Hematopoietic multipotent progenitor cell treated with erythropoietin and hydrocortisone succinate and interleukin-3 and kit ligand, for 8 days (in vitro differentiated cells): ENCODE measurements around the gene ABHD17C.

ENCODE experiments used
- DNase-seq: peaks from one replicate; pipeline ENCODE4 v3.0.0-alpha.2; 2015

Gene ABHD17C

DNA sequence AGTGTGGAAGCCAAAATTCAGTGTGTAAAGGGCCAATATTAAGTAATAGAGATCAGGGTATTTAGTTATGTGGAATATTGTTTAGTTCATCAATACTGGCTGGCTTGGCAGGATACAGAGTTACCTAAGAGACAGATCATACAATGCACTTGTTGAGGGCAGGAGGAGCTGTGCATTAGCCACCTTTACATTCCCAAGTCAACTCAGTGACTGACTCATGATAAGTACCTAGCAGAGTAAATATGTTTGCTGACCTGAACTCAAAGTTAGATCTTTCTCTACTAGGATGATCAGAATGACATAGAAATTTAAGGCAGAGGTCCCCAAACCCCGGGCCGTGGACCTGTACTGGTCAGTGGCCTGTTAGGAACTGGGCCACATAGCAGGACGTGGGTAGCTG, 3.5 kb upstream of the ABHD17C start:
- DNase-seq = no peak

DNA sequence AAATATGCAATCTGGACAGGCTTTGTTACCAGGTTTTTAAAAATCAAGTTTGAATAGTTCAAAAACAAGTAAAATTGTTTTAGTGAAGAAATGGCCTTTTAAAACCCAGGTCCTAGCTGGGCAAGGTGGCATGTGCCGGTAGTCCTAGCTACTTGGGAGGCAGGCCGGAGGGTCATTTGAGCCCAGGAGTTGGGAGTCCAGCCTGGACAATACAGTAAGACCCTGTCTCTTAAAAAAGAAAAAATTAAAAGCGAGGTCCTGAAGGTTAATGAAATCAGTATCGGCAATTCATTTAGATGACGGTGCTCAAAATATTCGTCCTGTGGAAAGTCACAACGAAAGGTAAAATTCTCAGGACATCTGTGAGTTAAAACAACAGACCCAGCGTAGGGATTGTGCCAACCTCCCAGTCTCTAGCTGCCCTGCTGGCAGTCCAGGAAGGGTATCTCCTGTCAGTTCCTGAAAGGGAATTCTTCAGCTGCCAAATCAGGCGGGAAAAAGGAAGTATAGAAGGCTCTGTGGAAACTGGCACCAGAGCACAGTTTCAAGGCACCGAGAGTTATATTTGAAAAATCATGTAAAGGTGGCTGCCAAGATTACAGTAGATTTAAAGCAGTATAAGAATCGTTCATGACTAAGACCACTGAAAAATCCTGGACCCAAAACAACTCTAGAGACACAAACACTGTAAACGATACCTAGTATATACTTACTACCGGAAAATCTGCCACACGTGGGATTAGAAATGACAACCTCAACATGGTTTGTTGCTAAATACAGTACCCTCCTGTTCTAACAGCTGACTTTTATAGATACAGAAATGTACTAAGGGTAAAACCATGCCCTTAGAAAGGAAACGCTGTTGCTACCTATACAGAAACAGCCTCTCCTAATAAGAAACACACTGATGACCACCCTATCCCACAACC, 1.2 kb upstream of the ABHD17C start:
- no peak for DNase-seq

DNA sequence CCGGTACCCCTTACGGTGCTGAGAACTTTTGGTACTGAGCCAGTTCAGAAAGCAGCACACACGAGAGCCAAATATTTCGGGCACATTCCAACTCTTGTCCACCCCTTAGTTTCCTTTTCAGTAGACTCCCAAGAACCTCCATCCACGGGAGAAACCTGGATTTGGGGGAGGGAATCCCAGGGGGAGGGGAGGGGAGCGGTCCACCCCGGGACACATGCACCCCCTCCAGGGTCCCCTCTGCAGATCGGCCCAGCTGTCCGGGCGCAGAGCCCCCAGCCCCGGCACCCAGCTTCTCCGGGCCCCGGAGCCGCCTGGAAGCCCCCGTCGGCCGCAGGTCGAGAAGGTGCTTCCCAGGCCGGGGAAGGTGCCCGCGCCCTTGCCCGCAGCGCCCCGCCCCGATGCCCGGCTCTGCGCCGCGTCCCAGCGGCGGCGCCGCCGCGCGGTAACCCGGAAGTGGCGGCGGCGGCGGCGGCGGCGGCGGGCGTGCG, 455 bp upstream of the ABHD17C start:
- DNase-seq = peak; percentile 24

DNA sequence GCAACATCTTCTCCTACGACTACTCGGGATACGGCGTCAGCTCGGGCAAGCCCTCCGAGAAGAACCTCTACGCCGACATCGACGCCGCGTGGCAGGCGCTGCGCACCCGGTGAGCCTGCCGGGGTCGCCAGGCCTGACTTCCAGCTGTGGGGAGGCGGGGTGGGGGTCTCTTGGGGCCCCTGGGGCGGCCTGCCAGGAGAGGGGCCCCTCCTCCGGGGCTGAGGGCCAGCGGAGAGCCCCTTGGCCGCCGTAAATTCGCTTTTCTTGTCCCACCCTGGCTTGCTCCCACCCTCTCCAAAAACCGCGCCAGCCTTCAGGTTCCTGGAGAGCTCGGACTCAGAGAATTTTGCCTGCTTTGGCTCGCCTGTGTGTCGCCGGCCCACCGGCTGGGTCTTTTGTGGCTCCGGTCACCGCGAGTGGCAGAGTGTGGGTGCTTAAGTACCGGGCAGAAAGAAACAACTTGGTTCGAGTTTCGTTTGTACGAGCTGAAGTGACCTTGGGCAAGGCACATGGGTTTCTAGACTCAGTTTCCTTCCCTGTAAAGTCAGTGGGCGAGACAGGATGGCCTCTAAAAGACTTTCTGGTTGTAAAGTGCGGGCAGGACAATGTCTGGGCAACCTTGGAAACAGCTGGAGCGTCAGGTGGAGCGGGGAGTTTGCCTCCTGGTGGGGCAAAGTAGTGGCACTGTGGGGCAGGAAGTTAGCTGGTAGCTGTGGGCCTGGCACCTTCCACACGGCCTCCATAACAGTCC, 976 bp downstream of the ABHD17C start:
- DNase-seq = peak; percentile 31

DNA sequence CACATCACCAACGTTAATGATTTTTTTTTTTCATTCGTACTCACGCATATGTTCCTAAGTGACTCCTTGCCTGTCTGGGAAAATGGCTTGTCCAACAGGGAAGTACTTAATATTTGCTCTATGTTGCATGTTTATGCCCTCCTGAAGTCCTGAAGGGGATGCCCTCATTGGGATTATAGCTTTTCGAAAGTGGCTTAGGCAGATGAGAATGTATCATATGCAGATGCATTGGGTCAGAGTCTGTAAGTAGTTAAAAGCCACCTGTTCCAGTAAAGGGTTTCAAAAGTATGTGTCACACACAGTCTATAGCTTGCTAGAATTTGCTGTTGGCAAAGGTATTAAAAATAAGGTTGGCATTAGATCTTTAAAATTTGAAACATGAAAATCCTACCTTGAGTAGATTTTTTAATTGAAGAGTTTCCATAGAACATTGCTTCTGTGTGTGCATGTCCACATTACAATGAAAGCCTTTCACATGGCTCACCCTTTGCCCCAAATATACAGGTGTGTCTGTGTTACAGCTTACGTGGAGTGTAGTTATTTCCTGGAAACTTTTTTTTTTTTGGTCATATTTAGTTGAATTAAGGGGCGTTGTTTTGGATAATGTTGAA, 2.1 kb downstream of the ABHD17C start:
- no peak for DNase-seq

DNA sequence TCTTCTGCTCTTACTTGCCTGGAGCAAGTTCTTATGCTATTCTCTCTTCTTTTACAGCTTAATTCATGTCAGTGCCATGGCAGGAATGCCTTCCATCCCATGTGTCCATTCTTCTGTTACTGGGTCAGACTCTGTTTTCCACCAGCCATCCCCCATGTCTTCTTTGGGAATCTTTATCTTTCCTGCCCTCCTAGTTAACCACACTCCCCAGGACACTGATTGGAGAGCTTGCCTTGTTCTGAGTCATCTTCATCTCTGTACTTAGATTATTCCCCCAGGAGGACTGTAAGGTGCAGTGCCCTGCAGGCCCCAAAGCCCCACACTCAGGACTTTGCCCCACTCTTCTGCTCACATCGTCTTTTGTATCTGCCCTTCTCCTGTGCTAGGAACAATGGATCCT, 3.6 kb downstream of the ABHD17C start:
- no peak for DNase-seq

DNA sequence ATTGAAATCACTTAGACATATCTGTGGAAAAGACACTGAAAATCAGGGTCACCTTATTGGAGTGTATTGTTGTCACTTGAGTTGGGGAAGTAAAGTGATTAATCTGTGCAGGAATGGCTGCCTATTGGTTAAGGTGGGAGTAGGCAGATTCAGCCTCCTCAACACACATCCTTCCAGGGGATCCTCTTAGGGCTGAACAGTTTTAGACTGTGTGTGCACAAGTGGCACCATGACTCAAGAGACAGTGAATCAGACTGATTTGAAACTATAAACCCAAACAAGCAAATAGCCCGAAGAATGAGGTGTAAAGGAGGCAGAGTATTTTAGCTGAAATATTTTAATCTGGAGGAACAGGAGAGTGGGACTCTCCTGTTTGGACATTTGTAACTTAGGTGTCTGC, 4.9 kb downstream of the ABHD17C start:
- no peak for DNase-seq

DNA sequence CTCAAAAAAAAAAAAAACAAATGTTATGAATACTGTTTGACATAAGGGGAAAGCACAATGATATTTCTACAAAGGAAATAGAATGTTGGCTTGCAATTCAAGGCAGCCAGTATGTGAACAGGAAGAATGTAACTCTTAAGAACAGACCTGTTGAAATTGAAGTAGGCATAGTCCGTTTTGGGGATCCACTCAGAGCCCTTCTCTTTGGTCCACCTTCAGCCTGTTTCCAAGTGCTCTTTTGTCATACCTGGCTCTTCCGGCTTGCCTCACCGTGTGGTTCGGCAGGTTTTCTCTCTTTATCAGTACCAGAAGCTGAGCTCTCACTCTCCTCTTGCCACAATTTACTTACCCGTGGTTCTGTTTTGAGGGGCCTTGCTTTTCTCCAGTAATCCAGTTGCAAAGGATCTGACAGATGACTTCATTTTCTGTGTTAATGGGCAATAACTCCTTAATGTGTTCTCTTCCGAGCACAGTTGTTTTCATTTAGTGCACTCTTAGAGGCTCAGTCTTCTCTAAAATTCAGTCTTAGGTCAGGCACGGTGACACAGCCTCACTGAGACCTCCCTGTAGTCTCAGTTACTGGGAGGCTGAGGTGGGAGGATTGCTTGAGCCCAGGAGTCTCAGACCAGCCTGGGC, 6.7 kb downstream of the ABHD17C start:
- no peak for DNase-seq

DNA sequence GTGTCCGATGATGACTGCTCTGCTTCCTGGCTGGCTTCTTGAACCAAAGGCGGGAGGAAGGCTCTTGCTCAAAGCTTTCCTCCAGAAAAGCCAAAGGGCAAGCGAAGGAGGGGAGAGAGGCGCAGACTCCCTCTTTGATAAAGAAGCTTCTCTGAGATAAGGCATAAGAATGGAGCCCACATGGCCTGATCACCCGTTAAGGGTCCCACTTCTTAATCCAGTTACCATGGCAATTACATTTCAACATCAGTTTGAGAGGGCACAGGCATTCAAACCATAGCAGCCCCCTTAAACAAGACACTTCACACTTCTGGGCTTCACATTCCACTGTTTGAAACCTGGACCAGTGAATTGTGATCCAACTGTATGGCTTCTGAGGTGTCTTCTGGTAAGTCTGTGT, 8.0 kb downstream of the ABHD17C start:
- no peak for DNase-seq

DNA sequence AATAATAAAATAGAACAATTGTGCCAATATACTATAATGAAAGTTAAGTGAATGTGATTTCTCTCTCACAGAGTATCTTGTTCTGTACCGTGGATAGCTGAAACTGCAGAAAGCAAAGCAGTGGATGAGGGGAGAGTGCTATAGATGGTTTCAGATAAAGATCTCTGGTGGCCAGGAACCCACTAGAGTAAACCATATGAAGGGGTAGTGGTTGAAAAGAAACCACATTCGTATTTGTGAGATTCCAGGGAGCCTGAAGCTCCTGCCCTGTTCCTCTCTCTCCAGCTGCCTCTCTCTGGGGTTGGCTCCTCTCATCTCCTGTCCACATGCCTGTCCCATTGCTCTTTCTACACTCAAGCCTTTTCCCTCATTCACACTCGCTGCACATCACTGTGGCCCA, 8.9 kb downstream of the ABHD17C start:
- no peak for DNase-seq

DNA sequence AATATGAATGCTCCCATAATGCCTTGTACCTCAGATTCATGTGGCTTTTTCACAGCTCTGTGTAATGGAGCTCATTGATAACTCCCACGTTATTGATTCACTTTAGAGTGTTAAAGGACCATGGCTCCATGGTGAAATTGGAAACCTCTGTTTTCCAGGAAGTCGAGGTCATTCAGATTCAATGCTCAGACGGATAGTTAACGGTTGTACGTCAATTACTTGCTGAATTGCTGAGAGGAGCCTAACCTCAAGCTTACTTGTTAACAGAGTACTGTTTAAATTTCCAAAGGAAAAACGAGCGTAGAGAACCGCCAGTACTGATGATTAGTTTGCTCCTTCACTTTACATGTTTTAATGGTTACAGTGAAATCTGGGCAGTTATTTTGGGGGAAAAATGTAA, 11.1 kb downstream of the ABHD17C start:
- no peak for DNase-seq

DNA sequence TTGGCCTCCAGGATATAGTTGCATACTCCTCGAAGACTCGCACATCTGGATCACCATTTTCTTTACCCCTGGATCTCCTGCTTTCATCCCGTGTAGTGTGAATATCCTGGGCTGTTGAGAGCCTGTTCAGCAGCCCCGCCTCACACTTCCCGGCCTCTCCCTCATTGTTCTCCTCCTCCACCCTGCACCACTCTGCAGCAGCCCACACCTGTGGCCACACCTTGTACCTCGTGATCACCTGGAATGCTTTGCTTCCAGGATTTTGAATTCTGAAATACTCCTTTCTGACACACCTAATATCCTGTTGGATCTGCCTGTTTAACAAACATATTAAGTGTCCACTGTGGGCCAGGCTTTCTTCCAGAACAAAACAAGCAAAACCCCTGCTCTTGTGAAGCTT, 14.4 kb downstream of the ABHD17C start:
- no peak for DNase-seq

DNA sequence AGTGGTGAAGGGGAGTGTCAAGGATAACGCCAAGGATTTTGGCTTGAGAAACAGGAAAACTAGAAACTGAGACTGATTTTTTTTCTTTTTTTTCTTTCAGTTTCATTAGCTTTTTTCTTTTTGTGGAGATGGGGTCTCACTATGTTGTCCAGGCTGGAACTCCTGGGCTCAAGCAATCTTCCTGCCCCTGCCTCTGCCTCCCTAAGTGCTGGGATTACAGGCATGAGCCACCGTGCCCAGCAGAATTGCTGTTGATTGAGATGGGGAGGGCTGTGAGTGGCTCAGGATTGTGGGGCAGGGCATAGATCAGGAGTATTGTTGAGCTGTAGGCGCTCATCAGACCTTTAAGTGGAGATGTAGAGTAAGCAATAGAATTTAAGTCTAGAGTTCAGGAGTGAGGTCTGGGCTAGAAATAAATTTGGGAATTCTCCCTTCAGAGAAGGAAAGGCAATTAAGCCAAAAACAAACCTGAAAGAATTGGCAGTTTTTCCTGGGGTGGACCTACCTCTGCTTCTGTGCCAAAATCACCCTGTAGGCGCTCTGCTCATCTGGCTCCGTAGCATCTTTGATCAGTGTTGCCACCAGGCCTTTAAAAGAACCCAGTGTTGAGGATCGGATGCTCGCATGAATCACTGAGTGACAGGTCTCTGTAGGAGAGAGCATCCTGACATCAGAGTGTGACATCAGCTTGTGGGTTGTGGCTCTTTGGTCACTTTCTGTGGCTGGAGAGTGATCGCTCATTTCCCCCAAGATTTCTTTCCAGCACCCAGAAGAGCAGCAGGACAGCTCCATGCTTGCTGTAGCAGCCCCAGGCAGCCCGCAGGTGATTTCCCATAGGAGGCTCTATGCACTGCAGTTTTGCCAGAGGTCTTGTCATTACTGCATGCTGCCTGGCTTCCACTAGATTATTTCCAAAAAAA, 15.8 kb downstream of the ABHD17C start:
- no peak for DNase-seq

DNA sequence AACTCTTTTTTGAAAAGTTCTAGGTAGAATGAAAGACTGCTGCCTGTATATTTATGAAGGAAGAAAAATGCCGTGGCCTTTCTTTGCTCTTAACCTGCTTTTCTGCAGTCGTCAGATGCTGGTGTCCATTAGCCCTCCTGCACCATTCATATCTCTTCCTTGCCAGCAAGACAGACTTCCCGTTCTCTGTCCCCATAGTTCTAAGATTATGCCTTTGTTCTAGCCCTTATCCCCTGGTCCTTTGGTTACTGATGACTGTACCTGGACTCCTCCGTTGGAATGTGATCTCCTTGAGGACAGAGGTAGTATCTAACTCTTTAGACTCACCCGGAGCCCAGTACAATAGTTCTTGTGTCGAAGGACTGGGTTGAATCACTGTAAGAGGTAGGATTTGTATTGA, 16.8 kb downstream of the ABHD17C start:
- DNase-seq = no peak

DNA sequence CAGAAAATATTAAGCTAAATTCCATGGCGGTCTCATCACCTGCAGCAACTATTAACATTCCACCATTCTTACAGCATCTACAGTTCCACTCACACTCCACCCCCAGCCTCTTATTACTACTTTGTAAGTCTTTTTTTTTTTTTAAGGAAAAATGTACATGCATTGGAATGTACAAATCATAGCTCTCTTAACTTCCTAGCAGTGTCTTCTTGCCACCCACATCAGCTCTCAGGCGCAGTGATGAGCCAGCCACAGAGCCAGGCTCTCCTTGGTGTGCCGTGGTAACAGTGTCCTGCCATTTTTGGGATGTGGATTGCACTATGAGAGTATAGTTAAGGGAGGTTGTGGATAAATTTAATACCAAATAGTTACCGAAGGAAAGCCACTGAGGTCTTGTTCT, 17.8 kb downstream of the ABHD17C start:
- no peak for DNase-seq

DNA sequence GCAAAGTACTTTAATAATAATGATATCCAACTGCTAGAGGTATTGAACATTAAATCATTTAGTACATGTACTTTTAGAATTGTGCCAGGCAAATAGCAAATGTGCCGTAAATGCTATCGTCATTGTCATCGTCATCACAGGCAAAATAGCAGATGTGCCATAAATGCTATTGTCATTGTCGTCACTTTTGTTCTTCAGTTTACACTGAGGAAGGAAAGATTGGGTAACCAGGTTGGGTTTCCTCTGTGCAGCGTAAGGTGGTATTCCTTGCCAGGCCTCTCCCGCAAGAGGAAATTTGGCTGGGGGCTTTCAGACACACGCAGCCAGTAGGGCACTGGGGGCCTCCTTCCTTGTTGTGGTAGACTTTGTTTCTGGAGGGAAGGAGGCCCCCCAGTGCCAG, 26.4 kb downstream of the ABHD17C start:
- no peak for DNase-seq

DNA sequence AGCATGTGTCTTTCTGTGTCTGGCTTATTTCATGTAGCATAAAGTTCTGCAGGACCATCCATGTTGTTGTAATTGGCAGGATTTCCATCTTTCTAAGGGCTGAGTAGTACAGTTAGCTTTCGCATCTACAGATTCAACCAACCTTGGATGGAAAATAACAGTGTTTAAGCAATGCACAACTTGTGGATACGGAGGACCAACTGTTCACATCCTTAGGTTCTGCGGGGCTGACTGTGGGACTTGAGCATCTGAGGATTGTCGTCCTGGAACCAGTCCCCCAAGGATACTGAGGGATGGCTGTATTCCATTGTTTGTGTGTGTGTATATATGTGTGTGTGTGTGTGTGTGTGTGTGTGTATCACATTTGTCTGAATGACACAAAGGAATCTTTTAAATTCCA, 27.7 kb downstream of the ABHD17C start:
- DNase-seq = no peak

DNA sequence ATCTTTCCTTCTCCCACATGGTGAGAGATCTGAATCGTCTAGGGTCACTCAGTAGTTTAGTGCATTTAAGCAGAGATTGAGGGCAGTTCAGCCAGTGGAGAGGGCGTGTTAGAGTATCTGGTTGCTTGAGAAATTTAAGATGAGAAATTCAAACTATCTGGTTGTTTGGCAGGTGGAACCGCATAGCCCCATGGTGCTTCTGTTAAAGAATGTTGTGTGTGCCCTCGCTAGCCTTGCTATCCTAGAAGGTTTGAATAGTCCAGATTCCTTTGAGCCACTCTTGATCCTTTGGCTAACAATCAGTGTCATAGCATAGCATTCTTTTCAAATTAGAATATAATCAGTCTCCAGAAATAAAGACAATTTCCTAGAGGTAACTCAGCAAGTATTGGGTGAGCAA, 32.1 kb downstream of the ABHD17C start:
- DNase-seq = no peak

DNA sequence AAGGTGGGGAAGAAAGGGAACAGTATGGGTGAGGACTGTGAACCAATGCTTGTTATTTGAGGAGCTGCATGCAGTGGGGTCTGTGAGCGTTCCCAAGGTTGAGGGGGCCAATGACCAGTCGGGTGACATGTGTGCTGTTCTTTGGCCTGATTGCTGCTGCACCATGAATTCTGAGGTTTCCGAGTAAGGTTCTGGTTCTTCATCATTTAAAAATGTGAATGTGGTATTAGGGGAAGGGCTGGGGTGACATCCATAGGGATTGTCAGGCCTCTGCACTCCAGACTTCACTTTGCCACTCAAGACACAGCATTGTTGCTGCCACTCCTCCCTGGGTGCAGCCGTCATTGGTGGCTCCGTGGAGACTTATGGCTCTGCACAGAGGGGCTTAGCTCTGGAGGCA, 32.5 kb downstream of the ABHD17C start:
- DNase-seq = no peak

DNA sequence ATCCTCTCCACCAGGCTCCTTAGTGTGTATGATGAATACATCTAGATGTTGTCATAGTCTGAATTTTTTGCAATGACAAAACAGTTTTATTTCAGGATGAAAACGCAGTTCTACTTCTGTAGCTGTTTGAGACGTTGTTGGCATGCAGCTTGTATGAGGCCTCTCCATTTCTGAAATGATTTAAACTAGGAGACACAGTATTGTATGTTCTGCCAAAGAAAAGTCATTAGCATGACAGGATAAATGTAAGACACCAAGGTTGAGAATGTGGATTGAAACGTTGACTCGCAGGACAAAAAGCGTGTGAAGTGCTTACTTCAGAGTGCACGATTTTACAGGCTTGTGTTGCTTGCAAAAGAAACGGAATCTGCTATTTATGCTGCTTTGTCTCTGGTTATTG, 35.3 kb downstream of the ABHD17C start:
- no peak for DNase-seq

DNA sequence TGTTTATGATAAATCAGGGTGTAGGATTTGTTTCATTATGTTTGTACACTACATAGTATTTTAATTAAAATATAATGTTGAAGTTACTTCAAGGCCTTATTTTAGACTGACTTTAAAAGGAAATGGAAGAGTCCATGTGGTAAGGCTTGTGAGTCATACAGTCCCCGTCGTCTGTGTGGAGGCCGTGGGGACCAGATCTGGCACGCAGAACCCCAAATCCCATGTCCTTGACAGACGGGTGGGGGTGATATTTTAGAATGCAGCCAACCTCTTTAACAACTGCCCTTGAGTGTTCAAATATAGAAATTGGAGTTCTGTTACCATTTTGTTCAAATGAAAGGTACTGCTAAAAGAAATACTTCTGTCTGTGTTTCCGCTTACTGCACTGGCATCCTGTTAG, 35.8 kb downstream of the ABHD17C start:
- DNase-seq = no peak

DNA sequence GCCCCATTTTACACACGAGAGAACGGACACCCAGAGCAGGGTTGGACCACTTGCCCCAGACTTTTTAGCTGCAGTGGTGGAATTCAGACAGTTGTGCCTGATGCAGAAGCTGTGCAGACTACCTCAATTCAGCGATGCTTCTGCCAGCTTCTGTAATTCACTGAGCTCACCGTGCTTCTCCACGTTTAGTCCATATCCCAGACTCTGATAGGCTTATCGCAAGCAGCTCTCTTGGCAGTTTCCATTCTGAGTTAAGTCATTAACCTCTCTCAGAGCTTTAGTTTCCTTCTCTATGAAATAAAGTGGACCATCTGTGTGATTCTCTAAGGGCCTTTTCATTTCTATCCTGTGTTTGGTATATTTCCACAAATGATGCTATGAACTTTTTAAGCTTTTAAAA, 37.1 kb downstream of the ABHD17C start:
- no peak for DNase-seq
